ENCODE data around the gene MED13L.

DNA sequence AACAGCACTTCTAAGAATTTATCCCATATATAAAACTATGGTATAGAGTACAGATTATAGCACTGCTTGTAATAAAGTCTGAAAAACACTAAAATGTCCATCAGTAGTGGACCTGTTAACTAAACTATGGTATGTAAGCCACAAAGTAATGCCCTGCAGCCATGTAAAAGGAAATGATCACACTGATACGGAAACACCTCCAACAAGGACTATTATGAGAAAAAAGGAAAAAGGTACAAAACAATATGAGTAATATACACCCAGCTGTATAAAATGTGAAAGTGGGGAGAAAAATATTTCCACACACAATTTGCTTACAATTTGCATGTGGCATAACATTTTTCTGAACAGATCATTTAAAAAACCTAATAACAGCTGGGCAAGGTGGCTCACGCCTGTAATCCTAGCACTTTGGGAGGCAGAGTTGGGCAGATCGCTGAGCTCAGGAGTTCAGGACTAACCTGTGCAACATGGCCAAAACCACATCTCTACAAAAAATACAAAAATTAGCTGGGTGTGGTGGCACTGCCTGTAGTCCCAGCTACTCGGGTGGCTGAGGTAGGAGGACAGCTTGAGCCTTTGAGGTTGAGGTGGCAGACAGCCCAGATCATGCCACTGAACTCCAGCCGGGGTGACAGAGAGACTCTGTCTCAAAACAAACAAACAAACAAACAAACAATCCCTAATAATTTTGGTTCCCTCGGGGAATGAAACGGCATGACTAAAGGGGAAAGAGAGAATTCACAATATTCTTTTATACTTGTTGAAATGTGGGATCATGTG is 250.5 kb downstream of the MED13L start:
- no peak for TF ChIP-seq POLR2A (IDR thresholded peaks at IDR 0.05)
- no peak for TF ChIP-seq CTCF (IDR thresholded peaks at IDR 0.05)

Data from lower leg skin (tissue), 3 donors.